Osteocyte (in vitro differentiated cells): ENCODE results near the gene SYNPO2. TPM values are rescaled to one million over a fixed set of nuclear protein-coding genes. Genes with fewer than 3 reads are reported as not detected.
A peak's percentile ranks its signal among the peaks of the same experiment; 100 is the strongest.

Source experiments
- DNase-seq: peaks from one replicate; pipeline ENCODE4 v3.0.0; 2021; ENCODE audit warnings: mixed read lengths; ENCODE audit not compliant: unreplicated experiment; ENCODE audit errors: extremely low spot score
- H3K27ac Mint-ChIP-seq: one replicate; pipeline ENCODE4 v1.8.0; 2021; ENCODE audit warnings: mild to moderate bottlenecking, mixed read lengths; ENCODE audit not compliant: unreplicated experiment
- H3K27me3 Mint-ChIP-seq: one replicate; pipeline ENCODE4 v1.8.0; 2021; ENCODE audit warnings: mixed read lengths; ENCODE audit not compliant: unreplicated experiment
- H3K36me3 Mint-ChIP-seq: one replicate; pipeline ENCODE4 v1.8.0; 2021; ENCODE audit warnings: mixed read lengths; ENCODE audit not compliant: unreplicated experiment
- H3K4me1 Mint-ChIP-seq: one replicate; pipeline ENCODE4 v1.8.0; 2021; ENCODE audit warnings: mixed read lengths; ENCODE audit not compliant: unreplicated experiment
- H3K4me3 Mint-ChIP-seq: one replicate; pipeline ENCODE4 v1.8.0; 2021; ENCODE audit warnings: mild to moderate bottlenecking, moderate library complexity, mixed read lengths; ENCODE audit not compliant: unreplicated experiment
- H3K9me3 Mint-ChIP-seq: one replicate; pipeline ENCODE4 v1.8.0; 2021; ENCODE audit warnings: mixed read lengths; ENCODE audit not compliant: unreplicated experiment
- total RNA-seq: library from RNA; stranded (reverse); gene quantifications from 2 replicates; pipeline ENCODE4 v1.2.1, GENCODE V29; 2021
- TF ChIP-seq, protein P1 (sequence below): fragments of 200-600 bp; sonication (generic); IDR thresholded peaks from 2 replicates; pipeline ENCODE4 v1.5.0; 2021; ENCODE audit warnings: antibody characterized with exemption, mild to moderate bottlenecking, moderate library complexity

SYNPO2 gene
- total RNA-seq, 1 donor from 2014 or later = 4.1 TPM

DNA sequence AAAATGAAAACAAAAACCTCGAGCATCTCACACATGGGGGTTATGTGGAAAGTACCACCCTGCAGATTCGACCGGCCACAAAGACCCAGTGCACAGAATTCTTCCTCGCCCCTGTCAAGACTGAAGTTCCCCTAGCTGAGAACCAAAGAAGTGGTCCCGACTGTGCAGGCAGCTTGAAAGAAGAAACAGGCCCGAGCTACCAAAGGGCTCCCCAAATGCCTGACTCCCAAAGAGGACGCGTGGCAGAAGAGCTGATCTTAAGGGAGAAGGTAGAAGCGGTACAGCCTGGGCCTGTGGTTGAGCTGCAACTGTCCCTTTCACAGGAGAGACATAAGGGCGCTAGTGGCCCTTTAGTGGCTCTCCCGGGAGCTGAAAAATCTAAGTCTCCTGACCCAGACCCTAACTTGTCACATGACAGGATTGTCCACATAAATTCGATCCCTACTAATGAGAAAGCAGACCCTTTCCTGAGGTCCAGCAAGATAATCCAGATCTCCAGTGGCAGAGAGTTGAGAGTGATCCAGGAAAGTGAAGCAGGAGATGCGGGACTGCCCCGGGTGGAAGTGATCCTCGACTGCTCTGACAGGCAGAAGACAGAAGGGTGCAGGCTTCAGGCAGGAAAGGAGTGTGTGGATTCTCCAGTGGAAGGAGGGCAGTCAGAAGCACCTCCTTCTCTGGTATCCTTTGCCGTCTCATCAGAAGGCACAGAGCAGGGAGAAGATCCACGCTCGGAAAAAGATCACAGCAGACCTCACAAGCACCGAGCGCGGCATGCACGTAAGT lies 138.2 kb downstream of the SYNPO2 start:
- Mint-ChIP-seq H3K9me3 (no peaks in the 10 kb centered on the region), H3K36me3 (no peaks in the 10 kb centered on the region), H3K4me3 (peak overlapping the region; percentile 26), H3K27me3 (no peaks in the 10 kb centered on the region), H3K4me1 (peaks cover 27% of the 10 kb centered on the region), H3K27ac (peak overlapping the region; percentile 74)
- no peak for DNase-seq
- TF ChIP-seq, protein P1, sequence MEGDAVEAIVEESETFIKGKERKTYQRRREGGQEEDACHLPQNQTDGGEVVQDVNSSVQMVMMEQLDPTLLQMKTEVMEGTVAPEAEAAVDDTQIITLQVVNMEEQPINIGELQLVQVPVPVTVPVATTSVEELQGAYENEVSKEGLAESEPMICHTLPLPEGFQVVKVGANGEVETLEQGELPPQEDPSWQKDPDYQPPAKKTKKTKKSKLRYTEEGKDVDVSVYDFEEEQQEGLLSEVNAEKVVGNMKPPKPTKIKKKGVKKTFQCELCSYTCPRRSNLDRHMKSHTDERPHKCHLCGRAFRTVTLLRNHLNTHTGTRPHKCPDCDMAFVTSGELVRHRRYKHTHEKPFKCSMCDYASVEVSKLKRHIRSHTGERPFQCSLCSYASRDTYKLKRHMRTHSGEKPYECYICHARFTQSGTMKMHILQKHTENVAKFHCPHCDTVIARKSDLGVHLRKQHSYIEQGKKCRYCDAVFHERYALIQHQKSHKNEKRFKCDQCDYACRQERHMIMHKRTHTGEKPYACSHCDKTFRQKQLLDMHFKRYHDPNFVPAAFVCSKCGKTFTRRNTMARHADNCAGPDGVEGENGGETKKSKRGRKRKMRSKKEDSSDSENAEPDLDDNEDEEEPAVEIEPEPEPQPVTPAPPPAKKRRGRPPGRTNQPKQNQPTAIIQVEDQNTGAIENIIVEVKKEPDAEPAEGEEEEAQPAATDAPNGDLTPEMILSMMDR = no peak

DNA sequence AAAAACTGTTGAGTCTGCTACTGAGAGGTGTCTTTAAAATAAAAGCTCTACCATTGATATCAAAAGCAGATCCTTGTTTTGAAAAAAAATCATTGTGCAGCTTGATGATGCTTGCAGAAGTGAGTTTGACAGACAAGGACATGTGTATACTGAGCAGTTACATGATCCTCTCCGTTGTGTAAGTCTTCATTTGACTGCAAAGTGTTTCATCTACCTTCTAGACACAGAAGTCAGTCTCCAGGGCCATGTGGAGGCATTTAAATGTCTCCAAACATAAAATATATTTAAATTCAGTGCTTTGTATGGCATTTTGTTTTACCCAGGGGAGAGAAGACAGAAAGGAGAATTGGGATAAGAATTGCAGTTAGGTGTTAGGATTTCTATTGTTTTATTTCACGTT lies 139.2 kb downstream of the SYNPO2 start:
- TF ChIP-seq, protein P1 = no peak
- H3K9me3 Mint-ChIP-seq = no peaks in the 10 kb centered on the region
- H3K27me3 Mint-ChIP-seq = no peaks in the 10 kb centered on the region
- no peak overlapping the region for H3K4me3 Mint-ChIP-seq
- DNase-seq = no peak
- no peaks in the 10 kb centered on the region for H3K36me3 Mint-ChIP-seq
- H3K27ac Mint-ChIP-seq = no peak overlapping the region
- peaks cover 27% of the 10 kb centered on the region for H3K4me1 Mint-ChIP-seq

DNA sequence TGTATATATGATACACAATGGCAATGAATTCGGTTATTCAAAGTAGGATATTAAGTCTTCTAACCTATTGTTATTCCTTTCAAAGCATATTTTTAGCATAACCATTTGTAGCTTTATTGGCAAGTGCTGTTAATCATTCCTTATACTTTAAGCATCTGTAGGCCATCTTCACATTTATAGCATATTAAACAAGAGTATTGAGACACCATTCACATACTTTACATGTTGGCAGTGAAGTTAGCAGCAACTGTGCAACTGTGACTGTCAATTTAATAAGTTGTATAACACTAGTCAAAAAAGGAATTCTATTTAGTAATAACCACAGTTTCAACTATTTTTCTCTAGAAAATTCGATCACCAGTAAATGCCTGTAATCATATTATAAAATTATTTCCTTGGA lies 139.6 kb downstream of the SYNPO2 start:
- H3K4me1 Mint-ChIP-seq = peaks cover 30% of the 10 kb centered on the region
- no peak for DNase-seq
- H3K9me3 Mint-ChIP-seq = no peaks in the 10 kb centered on the region
- no peaks in the 10 kb centered on the region for H3K36me3 Mint-ChIP-seq
- TF ChIP-seq, protein P1 = no peak
- no peak overlapping the region for H3K27ac Mint-ChIP-seq
- H3K27me3 Mint-ChIP-seq = no peaks in the 10 kb centered on the region
- H3K4me3 Mint-ChIP-seq = no peak overlapping the region

DNA sequence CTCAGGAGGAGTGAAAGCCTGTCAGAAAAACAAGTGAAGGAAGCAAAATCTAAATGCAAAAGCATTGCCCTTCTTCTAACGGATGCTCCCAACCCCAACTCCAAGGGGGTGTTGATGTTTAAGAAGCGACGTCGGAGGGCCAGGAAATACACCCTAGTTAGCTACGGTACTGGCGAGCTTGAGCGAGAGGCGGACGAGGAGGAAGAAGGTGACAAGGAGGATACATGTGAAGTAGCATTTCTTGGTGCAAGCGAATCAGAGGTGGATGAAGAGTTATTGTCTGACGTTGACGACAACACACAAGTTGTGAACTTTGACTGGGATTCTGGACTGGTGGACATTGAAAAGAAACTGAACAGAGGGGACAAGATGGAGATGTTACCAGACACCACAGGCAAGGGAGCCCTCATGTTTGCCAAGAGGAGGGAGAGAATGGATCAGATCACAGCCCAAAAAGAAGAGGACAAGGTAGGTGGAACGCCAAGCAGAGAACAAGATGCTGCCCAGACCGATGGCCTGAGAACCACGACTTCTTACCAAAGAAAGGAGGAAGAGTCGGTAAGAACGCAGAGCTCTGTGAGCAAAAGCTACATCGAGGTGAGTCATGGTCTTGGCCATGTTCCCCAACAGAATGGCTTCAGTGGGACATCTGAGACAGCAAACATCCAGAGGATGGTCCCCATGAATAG lies 141.3 kb downstream of the SYNPO2 start:
- no peak overlapping the region for H3K4me3 Mint-ChIP-seq
- H3K27me3 Mint-ChIP-seq = no peaks in the 10 kb centered on the region

GRCh38 chr4:119030536-119030890 lies 141.9 kb downstream of the SYNPO2 start:
- H3K27ac Mint-ChIP-seq = no peak overlapping the region
- peaks cover 33% of the 10 kb centered on the region for H3K4me1 Mint-ChIP-seq
- H3K9me3 Mint-ChIP-seq = no peaks in the 10 kb centered on the region
- H3K4me3 Mint-ChIP-seq = no peak overlapping the region
- H3K27me3 Mint-ChIP-seq = no peaks in the 10 kb centered on the region
- H3K36me3 Mint-ChIP-seq = no peaks in the 10 kb centered on the region
- TF ChIP-seq, protein P1 = no peak
- DNase-seq = no peak

More for the DNA sequence above, 141.3 kb downstream of the SYNPO2 start:
- Mint-ChIP-seq H3K4me1 (peaks cover 38% of the 10 kb centered on the region), H3K27ac (no peak overlapping the region), H3K36me3 (no peaks in the 10 kb centered on the region), H3K9me3 (no peaks in the 10 kb centered on the region)
- TF ChIP-seq, protein P1 = no peak
- no peak for DNase-seq
